GM20431 (cell line): ENCODE measurements around the gene CMKLR1.

Experiments used
- in situ Hi-C: fragments of 300-500 bp; cut with MseI, MboI; formaldehyde crosslinking; loops from one replicate; pipeline ENCODE4 v1.15.0; 2020; ENCODE audit warnings: low sequenced_read_pairs; ENCODE audit not compliant: unreplicated experiment

Gene CMKLR1

DNA sequence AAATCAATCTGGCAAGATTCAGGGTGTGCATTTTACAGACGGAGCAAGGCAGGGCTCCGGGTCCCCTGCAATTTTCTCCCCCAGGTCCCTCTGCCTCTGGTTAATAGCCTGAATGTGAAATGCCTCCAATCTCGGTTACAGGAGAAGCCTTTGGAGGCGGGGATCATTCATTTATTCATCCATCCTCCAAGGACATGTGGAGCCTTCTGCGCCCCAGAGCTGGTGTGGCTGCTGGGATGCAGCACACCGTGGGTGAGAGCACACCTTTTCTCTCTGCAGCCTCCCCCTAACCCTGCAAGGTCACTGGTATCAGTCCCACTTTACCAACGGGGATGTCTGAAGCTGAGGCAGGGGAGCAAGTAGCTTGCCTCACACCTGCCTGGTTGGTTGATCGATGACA is 35.4 kb downstream of the CMKLR1 start:
- in situ Hi-C loops: no loop called here

- in situ Hi-C loops: no loop called here
Observed at GRCh38 chr12:108302403-108303311, 36.5 kb downstream of the CMKLR1 start.

- in situ Hi-C loops: no loop called here
Observed at GRCh38 chr12:108302016-108302402, 37.1 kb downstream of the CMKLR1 start.

GRCh38 chr12:108301346-108301745 is 37.8 kb downstream of the CMKLR1 start:
- in situ Hi-C loops: no loop called here

- in situ Hi-C loops: no loop called here
Observed at GRCh38 chr12:108299980-108300696, 39.0 kb downstream of the CMKLR1 start.

- in situ Hi-C loops: no loop called here
Observed at GRCh38 chr12:108299516-108299915, 39.6 kb downstream of the CMKLR1 start.

DNA sequence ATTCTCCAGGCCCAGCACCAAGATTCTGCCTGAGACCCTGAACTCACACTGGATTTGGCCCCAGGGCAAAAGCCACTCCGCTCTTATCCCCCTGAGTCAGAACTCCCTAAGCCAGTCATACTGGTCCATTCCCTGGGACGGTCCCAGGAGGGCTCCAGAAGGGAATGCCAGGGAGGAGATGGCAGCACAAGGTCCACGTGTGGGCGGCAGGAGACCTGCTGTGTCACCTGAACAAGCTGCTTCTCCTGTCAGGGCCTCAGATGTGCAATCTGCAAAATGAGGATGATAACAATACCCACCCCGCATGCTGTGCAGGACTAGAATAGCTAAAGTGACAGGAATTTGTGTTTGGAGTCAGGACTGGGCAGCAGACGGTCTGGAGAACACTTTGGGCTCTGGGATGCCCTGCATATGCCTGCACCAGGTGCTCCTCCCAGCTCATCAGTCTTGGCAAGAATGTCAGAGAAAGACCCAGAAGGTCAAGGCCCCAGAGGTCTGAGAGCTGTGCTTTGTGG is 40.3 kb downstream of the CMKLR1 start:
- in situ Hi-C loops: no loop called here

- in situ Hi-C loops: no loop called here
Observed at GRCh38 chr12:108297895-108298760, 41.0 kb downstream of the CMKLR1 start.

- in situ Hi-C loops: no loop called here
Observed at GRCh38 chr12:108297424-108297823, 41.7 kb downstream of the CMKLR1 start.

- in situ Hi-C loops: no loop called here
Observed at GRCh38 chr12:108296945-108297344, 42.2 kb downstream of the CMKLR1 start.

GRCh38 chr12:108295641-108296040 is 43.5 kb downstream of the CMKLR1 start:
- in situ Hi-C loops: no loop called here

DNA sequence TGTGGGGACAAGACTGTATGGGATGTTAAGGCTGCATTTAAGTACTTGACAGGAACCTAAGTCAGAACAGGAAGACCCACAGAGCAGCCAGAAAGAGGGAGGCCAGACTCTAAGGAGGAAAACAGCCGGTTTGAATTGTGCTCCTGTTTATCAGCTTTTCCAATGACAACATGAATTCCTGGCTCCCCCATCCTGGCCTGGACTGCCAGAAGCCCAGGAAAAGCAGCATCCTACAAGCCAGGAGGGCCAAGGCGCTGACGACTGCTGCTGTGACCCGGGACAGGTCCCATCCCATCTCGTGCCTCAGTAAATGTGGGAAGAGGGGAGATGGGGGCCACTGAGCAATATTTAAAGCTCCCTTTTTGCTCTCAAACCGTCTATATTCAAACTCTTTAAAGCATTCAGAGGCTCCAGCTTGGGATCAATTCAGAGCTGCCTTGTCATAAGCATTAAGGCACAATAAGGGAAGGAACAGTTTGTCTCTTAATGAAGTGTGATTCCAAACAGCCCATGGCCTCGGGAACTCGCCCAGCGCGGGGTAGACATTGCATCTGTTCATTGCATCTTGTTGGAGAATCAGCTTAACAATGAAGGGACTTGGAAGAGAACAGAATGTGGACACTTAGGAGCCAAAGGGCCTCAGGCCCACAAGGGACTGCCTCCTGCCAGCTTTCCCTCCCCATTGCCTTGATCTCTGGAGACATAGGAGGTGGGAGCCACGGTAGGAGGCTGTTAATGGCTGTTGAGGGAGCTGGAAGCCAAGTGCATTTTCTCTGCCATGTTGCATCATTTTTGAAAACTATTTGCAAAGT is 49.6 kb downstream of the CMKLR1 start:
- in situ Hi-C loops: no loop called here

GRCh38 chr12:108287227-108287626 is 51.9 kb downstream of the CMKLR1 start:
- in situ Hi-C loops: no loop called here

DNA sequence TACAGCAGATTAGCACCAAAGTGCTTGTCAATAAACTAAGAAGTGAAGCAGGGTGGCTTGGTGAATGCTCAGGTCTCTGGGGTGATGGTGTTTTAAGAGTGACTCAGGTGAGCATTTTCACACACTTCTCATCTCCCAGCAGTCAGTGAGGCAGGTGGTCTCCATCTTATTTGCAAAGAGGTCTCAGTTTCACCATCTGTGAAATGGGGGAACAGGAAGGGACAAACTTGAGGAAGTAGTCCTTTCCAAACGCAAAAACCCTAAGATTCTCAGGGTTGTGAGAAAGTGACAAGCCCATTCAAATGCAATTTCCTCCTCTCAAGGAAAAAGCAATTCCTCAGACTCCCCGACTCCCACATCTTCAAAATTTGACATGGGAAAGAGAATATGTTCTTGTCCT is 54.1 kb downstream of the CMKLR1 start:
- in situ Hi-C loops: no loop called here

GRCh38 chr12:108284163-108284562 is 54.9 kb downstream of the CMKLR1 start:
- in situ Hi-C loops: no loop called here

DNA sequence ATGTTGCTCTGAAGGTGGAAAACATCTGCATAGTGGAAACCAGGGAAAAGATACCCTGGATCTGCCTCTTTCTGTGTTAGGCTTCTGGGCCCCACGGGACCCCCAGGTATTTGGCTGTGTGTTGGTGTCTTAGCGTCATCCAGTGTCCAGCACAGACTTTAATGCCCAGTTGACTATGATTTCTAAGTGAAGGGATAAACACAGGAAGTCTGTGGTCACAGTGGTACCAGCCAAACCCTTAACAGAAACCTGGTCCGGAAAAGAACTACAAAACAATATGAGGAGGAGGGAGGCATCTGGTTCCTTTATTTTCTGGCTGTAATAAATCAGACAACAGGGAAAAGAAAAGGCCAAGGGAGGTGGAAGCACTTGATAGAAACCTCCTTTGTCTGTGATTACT is 56.4 kb downstream of the CMKLR1 start:
- in situ Hi-C loops: no loop called here

GRCh38 chr12:108282160-108282559 is 57.0 kb downstream of the CMKLR1 start:
- in situ Hi-C loops: no loop called here

- in situ Hi-C loops: no loop called here
Observed at GRCh38 chr12:108277613-108278012, 61.5 kb downstream of the CMKLR1 start.

- in situ Hi-C loops: no loop called here
Observed at GRCh38 chr12:108273217-108273616, 65.9 kb downstream of the CMKLR1 start.
